Adrenal gland (tissue), 5 donors: ENCODE results near the gene GJA5.

Experiments used
- POLR2A ChIP-seq, 2 donors: fragments of 450-650 bp; IDR thresholded peaks; one replicate each; pipeline ENCODE4 v1.6.1; 2017; ENCODE audit warnings: antibody characterized with exemption in 2 of 2, mild to moderate bottlenecking in 2 of 2, moderate library complexity in 1 of 2
- TF ChIP-seq, protein P1 (sequence below), 6 experiments: fragments of 450-650 bp in 4 of 6; fragments of 200-600 bp in 2 of 6; sonication (generic) in 1 of 6; IDR thresholded peaks; 1 replicate in 5 of 6; 2 replicates in 1 of 6; pipeline versions ENCODE4 v1.5.1 to v1.8.0; 2016 to 2021; ENCODE audit warnings: antibody characterized with exemption in 6 of 6, mild to moderate bottlenecking in 2 of 6, moderate library complexity in 1 of 6
- donor health status: DM: no; HTN: no; CAD: no.

DNA sequence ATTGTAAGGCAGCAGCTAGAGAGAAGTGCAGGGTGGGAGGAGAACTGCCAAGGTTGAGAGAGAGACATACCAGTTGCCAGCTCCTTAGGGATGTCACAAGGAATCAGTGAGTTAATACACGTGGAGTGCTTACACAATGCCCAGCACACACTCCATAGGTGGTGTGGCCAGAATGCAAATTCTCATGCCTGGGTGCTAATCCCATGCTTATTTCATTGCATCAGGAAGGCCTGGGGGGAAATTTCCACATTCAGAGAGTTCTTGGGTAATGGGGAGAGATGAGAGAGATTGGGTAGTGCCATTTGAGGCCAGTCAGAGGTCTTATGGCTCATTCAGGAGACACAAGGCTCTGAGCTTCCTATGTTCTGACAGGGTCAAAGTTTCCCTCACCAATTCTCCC lies 38.7 kb downstream of the GJA5 start:
- TF ChIP-seq, protein P1, sequence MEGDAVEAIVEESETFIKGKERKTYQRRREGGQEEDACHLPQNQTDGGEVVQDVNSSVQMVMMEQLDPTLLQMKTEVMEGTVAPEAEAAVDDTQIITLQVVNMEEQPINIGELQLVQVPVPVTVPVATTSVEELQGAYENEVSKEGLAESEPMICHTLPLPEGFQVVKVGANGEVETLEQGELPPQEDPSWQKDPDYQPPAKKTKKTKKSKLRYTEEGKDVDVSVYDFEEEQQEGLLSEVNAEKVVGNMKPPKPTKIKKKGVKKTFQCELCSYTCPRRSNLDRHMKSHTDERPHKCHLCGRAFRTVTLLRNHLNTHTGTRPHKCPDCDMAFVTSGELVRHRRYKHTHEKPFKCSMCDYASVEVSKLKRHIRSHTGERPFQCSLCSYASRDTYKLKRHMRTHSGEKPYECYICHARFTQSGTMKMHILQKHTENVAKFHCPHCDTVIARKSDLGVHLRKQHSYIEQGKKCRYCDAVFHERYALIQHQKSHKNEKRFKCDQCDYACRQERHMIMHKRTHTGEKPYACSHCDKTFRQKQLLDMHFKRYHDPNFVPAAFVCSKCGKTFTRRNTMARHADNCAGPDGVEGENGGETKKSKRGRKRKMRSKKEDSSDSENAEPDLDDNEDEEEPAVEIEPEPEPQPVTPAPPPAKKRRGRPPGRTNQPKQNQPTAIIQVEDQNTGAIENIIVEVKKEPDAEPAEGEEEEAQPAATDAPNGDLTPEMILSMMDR (IDR thresholded peaks at IDR 0.05): no peak
- no peak for TF ChIP-seq POLR2A (IDR thresholded peaks at IDR 0.05)
